GDM1 (cell line): ENCODE results near the gene GRIK4.

Experiments
- DNase-seq: peaks from one replicate; lab custom pipeline; 2025; lab: John Stamatoyannopoulos, UW

Gene GRIK4

DNA sequence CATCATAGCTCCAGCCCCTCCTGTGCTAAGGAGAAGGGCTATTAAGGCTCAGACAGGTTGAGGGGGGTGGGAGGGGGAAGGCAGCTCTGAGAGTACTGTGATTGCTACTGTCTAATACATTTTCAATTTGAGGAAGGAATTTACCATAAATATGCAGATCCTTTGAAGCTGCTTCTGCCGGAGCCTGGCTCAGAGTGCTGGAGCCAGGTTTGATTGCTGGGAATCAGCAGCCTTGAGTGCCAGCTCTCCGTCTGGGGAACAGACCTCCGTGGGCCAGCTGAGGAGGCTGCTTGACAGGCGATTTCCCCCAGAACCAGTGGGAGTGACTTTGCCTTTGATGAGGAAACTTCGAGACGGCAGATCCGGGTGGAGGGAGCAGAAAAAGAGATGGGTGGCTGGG, 370.6 kb downstream of the GRIK4 start:
- DNase-seq = no peak

DNA sequence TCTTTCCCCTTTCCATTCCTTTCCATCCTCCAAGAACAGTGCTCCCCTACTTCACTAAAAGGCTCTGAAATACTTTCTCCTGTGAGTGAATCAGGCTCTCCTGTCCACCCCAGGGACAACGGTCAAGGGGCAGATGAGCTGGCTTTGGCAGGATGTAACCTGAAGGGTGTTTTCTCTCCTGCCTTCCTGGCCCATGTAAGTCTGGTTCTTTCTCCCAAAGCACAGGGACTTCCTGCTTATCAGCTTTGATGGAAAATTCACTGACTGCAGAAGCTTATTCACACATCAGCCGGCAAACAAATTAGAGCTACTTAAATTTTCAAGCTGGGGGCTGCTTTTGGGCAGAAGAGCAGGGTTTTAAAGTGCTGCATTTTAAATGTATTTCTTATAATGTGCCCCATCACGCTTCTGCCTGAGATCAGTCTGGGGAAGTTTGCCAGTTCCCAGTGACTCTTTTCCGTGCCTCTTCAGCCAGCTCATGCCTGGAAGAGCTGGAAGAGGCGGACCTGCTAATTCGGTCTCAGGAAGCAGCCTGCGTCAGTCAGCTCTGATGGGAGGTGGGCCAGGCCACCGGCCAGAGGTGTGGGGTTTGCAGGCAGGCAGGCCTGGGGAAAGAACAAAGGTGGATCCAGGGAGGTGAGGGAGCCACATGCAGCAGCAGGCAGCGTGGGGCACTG, 372.0 kb downstream of the GRIK4 start:
- DNase-seq = no peak

DNA sequence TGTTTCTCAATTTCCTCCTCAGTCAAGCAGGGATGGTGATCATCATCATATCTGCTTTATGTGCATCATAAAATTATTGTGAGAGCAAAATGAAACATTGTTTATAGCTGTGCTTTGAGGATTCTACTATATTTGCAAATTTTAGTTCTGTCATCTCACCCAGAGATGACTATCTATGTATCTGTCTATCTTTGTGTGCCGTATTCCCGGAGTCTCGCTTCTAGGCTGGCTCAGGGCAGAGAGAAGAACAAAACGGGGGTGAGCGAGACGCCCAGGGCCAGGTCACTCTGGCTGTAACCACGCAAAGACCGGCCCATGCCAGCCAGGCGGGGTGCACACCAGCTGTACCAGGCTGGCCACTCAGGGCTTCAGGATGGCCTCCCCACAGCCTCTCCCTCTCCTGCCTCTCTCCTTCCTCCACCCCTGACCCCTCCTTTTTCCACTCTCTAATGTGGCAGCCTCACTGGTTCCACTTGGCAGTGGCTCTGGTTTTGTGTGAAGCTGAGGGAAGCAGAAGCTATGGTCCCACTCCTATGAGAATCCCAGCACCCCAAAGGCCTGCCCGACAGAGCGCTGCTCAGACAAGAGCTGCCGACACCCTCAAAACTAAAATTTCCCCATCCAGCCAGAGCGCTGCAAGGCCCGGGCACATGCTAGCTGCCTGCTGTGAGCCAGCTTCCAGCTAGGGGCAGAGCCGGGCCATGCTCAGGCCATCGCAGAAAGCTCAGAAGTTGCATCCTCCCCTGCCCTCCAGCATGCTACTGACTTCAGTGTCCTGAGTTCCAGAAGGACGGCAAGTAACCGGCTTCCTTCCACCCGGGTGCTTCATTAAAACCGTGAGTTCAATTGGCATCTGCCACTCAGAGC, 372.8 kb downstream of the GRIK4 start:
- DNase-seq = no peak

DNA sequence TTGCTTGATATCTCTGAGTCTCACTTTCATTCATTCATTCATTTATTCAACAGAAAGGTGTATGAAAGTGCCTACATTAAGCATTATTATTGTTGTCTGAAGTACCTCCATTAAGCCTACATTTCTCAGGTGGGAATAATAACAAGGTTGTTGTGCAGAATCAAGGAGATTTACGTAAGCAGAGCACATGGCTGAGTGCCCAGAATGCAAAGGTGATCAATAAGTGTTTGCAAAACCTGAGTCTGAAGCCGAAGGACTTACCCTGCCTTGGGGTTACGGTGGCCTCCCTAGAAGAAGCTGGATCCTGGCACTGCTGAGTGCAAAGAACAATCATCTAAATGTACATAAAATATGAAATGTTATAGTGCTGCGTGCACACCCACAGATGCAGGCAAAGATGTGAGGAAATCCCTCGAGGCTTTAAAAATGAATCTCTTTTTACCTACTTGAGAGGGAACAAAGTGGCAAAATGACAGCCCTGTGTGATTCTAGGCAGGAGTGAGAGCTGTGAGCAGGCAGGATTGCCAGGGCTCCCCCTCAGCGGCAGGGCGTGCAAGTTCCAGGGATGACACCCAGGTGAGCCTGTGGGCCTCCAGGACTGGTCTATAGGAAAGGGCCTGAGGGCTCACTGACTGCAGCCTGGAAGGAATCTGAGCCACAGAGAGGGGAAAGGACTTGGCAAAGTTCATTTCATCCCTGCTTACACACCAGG, 379.2 kb downstream of the GRIK4 start:
- DNase-seq = no peak

DNA sequence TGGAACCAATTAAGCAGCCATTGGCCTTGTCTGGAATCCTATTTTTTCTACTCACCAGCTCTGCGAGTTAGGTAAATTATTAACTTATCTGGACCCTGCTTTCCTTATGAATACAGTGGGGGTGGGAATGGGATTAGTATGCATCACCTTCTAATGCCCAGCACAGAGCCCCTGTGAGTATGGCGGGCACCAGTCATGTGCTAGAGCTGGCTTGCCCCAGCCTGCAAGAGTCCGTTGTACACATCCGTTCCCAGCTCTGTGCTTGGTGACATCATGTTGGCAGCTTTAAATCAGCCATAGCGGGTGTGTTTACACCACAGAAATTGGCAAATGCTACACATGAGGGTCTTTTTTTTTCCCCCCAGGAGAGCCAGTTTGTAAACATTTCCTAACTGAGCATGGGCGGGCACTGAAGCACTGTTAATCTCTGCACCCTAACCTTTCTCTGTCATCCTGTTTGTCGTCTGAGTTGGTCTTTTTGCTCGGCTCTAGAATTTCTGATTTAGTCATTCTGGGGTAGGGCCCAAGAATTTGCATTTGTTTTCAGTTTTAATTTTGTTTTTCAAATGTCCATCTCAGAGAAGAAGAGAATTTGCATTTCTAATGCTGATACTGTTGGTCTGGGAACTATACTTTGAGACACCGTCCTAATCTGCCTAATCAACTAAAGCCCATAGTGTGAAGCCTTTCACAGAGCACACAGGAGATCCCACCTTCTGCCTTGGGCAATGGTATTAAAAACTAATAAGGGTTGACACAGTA, 382.1 kb downstream of the GRIK4 start:
- no peak for DNase-seq

DNA sequence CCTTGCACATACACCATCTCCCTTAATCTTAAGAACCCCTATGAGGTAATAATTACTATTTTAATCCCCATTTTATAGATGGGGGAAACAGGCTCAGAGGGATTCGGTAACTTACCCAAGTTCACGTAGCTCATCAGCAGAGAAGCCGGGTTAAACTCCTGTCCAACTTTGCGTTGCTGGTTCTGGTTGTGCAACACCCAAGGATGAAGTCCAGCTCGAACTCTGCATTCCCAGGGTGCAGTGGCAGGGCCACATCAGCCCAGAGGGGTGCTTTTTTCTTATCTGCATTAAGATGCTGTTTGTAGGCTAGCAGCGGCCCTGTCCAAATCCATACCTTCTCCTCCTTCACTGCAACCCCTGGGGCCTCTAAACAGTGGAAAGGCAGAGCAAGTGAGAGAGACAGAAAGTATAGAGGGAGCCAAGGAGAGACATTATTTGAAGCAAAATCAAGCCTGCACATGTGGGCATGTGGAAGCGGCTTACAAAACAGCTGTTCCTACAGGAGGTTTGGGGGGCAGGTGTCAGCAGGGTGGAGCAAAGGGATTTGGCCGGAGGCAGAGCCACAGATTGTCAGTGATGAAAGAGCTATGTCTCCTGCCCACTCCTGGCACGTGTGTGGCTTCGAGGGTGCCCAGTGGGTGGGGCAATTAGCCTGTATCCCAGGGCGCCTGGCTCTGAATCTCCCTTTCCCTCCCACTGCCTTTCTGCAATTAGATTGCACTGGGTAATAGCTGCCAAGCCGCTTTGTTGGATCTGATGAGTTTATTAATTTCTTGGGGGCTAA, 382.8 kb downstream of the GRIK4 start:
- DNase-seq = no peak

DNA sequence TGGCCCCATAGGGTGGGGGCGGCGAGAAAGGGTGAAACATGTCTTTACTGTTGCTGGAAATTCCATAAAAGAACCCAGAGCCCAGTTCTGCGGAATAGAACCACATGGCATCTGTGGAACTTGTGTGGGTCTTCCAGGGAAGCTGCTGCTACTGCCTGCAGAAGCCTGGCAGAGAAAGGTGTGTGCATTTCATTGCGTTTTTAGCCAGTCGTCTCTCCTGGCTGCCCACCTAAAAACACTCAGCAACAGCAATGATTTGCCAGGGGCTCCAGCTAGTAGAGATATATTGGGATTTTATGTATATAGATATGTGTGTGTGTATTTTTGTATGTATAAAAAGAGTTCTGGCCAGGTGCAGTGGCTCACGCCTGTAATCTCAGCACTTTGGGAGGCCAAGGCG, 385.1 kb downstream of the GRIK4 start:
- no peak for DNase-seq

DNA sequence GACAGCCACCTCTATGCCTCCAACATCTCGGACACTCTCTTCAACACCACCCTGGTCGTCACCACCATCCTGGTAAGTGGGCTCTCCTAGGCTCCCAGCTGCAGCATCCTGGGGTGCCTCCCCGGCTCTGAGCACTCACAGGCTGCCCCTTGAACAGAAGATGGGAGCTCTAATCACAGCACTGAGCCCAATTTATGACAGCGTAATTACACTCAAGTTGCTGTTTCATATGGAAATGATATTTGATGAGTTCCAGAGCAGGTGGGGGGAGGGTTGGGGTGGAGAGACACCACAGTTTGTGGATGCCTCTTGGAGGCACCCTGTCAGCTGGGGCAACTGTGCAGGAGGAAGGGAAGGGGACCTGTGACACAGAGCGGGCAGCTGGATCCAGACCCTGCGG, 387.0 kb downstream of the GRIK4 start:
- no peak for DNase-seq

DNA sequence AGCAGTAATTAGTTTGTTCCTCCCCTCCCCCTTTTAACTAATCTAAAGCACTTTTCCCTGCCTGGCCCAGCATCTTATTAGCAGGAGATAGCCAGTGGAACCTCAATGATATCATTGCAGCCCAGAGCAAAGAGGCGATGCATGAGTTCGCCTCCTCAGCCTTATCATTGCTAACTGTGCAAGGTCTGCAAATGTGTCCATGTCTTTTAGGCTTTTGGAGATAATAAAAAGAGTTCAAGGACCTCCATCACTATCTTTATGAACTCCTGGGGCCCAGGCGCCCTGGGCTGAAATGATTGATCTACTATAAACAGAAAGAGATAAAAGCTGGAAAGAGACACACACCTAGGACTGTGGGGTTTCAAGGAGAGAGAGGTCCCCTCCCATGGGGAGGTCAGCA, 388.2 kb downstream of the GRIK4 start:
- DNase-seq = no peak

DNA sequence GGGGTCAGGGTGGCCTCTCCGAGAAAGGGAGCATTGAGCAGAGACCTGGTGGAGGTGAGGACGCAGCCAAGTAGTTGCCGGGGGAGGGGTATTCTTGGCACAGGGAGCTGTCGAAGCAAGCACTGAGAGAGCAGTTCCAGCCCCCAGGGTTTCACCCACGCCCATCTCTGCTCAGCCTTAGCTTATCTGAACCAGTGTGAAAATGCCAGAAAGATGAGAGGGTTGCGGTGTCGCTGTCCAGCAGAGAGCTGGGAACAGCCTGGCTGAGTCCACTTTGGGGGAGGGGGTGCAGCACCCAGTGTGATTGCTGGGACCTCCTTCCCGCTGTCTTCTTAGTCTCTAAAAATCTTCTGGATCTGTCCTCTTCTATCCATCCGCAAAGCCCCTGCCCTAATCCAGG, 389.1 kb downstream of the GRIK4 start:
- no peak for DNase-seq

DNA sequence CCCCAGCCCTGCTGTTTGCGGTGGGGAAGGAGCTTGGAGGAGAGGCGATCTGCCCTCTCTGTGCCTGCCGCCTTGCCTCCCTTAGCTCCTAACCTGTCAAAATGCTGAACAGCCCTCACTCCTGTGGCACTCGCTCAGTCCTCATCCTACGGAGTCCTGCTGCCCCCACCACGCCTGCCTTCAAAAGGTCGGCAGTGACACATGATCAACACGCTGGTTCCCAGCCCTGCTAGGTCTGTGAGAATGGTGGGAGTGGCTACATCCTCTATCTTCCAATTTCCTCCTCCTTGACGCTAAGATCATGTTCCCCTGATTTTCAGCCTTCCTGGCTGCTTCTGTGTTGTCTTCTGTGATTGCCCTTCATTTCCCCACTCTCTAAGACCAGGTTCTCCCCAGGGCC, 392.1 kb downstream of the GRIK4 start:
- no peak for DNase-seq

DNA sequence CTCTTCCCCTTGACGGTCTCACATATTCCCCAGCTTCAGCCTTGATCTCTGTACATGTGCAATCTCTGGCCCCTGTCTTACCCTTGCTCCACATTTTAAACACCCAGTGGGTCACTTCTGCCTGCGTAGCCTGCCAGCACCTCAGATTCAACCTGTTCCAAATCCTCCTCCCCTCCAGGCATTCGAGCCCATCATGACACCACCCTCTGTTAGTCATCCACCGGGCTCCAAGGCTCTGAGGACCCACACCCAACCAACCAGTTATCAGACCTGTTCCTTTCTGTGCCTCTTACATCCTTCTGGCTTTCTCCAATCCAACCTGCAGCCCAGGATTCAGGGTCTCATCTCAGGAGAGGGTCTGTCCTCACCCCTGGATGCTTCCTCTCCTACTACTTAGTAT, 392.6 kb downstream of the GRIK4 start:
- no peak for DNase-seq

DNA sequence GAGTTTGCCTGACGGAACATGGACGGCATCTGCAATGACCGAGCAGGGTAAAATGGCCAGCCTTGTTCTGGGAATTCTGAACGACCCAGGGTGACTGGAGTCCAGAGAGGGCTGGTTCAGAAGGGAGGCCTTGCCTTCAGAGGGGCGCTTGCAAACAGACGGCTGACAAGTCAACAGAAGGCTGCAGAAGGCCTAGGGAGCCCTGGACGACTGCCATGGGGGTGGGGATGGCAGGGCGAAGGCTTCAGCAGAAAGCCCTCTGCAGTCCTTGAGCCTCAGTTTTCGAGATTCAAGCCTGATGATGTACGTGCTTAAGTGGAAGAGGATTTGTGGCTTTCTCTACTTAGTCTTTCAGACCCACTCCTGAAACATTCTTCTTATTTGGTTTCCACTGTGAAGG, 395.2 kb downstream of the GRIK4 start:
- DNase-seq = no peak

DNA sequence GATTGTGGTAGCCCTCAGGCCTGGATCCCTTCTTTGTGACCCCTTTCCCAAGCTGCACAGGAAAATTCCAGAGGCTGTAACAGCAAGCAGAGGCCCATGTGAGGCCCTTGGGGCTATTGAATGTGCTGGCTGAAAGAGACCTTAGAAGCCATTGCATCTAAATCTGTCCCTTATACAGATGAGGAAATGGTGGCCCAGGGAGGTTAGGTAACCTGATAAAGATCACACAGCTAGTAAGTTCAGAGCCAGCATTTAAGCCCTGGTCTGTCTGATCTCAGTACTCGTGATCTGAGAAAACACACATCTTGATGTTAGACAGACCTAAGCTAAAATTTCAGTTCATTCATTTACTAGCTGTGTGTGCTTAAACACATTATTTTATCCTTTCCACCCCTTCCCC, 396.4 kb downstream of the GRIK4 start:
- DNase-seq = no peak

DNA sequence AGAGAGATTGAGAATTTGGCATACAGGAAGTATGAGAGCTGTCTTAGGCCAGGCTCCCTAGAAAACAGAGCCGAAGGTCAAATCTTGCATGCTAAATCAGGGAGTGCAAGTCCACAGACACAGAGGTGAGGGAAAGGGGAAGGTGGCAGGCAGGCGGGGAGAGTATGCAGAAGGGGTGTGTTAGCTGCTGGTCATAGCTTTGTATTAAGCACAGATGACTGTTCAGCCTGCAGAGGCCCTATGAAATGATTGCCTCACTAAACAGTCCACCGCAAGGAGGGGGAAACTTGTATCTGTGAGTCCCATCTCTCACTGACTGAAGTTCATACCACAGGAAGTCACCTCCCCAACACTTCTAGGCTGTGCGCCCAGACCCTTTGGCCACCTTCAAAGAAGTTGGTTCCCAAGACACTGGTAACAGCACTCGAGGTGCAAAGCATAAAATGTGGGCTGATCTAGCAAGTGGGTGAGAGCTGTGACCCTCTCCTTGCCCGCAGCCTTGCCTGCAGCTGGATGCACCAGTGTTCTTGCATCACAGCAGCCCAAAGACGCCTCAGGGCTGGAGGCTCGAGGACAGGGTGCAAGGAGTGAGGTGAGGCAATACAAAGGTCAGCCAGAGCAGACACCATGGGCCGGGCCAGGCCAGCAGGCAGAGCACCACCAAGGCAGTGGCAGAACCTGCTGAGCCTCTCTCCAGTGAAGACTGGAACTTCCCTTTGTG, 397.1 kb downstream of the GRIK4 start:
- DNase-seq = no peak

DNA sequence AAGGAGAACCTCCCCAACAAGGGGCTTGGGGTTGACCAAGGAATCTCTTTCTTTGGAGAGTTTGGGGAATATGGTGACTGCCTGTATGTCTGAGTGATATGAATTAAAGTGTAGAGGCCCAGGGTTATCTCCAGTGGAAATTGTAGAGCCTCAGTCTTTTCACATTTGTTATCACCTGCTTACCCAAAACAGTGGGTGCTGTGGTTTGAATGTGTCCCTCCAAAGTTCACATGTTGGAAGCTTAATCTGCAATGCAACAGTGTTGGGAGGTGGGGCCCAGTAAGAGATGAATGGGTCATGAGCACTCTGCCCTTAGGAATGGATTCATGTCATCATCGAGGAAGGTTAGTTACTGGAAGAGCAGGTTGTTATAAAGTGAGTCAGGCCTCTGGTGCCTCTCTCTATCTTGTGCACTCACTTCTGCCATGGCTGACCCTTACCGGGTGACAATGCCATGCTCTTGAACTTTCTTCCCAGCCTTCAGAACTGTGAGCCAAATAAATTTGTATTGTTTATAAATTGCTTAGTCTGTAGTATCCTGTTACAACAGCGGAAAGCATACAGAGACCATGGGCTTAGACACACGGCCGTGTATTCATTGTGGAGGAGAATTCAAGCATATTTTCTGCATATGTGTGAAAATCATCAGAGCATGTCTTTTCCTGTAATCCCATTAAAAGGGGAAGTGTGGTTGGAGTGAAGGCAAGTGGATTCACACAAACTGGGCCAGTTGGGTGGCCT, 398.3 kb downstream of the GRIK4 start:
- DNase-seq = no peak

DNA sequence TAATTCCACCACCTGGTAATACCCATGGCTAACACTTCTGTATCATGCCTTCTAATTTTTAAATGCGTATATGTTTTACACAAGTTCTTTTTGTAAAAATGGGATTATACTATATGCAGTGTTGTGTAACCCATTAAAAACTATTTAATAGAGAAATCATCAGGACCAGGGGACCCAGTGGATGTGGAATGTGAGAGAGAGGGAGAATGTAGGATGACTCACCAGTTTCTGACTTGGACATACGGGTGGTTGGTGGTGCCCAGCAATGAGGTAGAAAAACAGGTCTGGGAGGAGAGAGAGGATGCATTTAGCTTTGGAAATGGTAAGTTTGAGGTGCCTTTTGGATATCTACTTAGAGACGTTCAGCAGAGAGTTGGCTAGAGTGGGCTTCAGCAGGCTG, 400.4 kb downstream of the GRIK4 start:
- DNase-seq = no peak

DNA sequence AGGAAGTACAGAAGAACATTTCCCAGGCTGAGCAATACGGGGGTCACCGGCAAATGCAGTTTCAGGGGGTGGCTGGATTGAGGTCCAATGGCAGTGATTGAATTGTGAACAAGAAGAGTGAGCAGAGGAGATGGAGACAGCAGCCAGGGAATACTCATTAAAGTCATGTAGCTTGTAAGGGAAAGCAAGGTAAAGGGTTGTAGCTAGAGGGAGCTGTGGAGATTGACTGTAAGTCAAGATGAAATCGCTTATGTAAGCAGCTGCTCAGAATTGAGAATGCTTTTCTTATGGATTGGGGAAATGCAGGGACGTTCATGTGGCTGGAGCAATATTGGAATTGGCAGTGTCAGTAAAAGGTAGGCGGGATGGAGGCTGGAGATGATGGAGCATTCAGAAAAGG, 401.0 kb downstream of the GRIK4 start:
- no peak for DNase-seq

DNA sequence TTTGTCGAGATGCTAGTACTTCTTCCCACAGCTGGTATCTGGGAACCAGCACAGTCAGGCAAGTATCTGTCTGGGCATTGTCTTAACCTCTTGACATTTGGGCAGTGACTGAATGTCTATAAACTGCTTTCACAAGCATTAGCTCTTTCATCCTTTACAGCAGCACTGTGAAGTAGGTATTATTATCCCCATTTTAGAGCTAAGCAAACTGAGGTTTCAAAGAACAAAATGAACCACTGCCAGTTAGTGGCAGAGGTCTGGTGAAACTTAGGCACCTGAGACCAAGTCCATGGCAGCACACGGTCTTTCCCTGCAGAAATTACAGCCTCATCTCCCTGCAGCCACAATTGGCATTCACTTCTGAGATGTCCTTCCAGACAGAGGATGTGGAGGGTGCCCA, 401.4 kb downstream of the GRIK4 start:
- no peak for DNase-seq

DNA sequence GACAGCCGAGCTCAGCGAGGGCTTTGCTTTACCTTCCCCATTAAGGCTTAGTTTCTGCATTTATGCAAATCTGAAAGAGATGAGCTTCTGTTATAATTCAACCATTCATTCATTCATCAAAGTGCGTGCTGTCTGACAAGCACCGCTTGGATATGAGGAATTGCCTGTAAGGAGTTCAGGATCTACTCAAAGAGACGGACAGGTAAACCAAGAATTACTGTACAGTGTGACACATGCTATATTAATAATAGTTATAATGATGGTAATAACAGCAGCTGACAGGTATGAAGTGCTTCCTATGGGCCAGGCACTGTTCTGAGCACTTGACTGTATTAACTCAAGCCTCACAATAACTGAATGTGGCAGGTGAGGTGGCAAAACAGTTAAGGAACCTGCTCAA, 402.5 kb downstream of the GRIK4 start:
- DNase-seq = no peak
